Natural killer cell treated with Interleukin-12 subunit alpha and Interleukin-12 subunit beta and Interleukin-15 and Interleukin-18, amount 100 ng/mL, for 72 hours (primary cell): ENCODE data around the gene DENND5A. TPM values are rescaled to one million over a fixed set of nuclear protein-coding genes. Genes with fewer than 3 reads are reported as not detected.
"Not testable (repeated sequence)": the region's sequence is repeated elsewhere in the genome, so short reads cannot be mapped to it uniquely, and the experiment has no call there.

Experiments used
- ATAC-seq, 2 donors: fragments of 150-1000 bp; cut with Tn5 transposase in 1 of 2; sonication (Bioruptor Pico), chemical (Tn5 transposase) in 1 of 2; 2 replicates each; pipeline ENCODE4 v1.10.0; 2021
- DNase-seq: peaks from one replicate; pipeline ENCODE4 v3.0.0; 2022; ENCODE audit warnings: low spot score
- H3K27ac Mint-ChIP-seq, 2 donors: 1 replicate in 1 of 2; 2 replicates in 1 of 2; pipeline ENCODE4 v1.8.0; 2022; ENCODE audit warnings: mixed read lengths in 2 of 2, mild to moderate bottlenecking in 1 of 2, moderate library complexity in 1 of 2
- H3K27me3 Mint-ChIP-seq, 2 donors: 1 replicate in 1 of 2; 2 replicates in 1 of 2; pipeline ENCODE4 v1.8.0; 2022; ENCODE audit warnings: mixed read lengths in 2 of 2
- H3K36me3 Mint-ChIP-seq: one replicate; pipeline ENCODE4 v1.8.0; 2022; ENCODE audit warnings: mixed read lengths
- H3K4me1 Mint-ChIP-seq, 2 donors: 1 replicate in 1 of 2; 2 replicates in 1 of 2; pipeline ENCODE4 v1.8.0; 2022; ENCODE audit warnings: low read depth in 2 of 2, mixed read lengths in 2 of 2, mild to moderate bottlenecking in 1 of 2
- H3K4me3 Mint-ChIP-seq: one replicate; pipeline ENCODE4 v1.8.0; 2022; ENCODE audit warnings: mixed read lengths
- H3K9me3 Mint-ChIP-seq: 2 replicates; pipeline ENCODE4 v1.8.0; 2022; ENCODE audit warnings: mixed read lengths
- total RNA-seq, 2 donors: library from RNA; stranded (reverse); gene quantifications; one replicate each; pipeline ENCODE4 v1.2.3, GENCODE V29; 2022

The DENND5A gene
- total RNA-seq, 2 donors from 2014 or later: 69.8 to 200 TPM

- Mint-ChIP-seq H3K9me3 (no peaks in the 10 kb centered on the region), H3K27ac (peak overlapping the region in 1 of 2 donors; percentile 78), H3K4me1 (peaks cover 17 to 19% of the 10 kb centered on the region in 2 donors), H3K36me3 (no peaks in the 10 kb centered on the region), H3K4me3 (no peak overlapping the region), H3K27me3 (no peaks in the 10 kb centered on the region)
- ATAC-seq (no peak), DNase-seq (no peak)
These were observed 9.5 kb upstream of the DENND5A start for GRCh38 chr11:9274499-9275258.

- DNase-seq: peak; percentile 70
- H3K27me3 Mint-ChIP-seq: peaks cover 0 to 3% of the 10 kb centered on the region in 2 donors
- ATAC-seq: peak; percentile 87 to 93
- H3K27ac Mint-ChIP-seq: peak overlapping the region; percentile 68 to 78
- peaks cover 17 to 19% of the 10 kb centered on the region in 2 donors for H3K4me1 Mint-ChIP-seq
- H3K9me3 Mint-ChIP-seq: no peaks in the 10 kb centered on the region
- H3K4me3 Mint-ChIP-seq: peak overlapping the region; percentile 59
- no peaks in the 10 kb centered on the region for H3K36me3 Mint-ChIP-seq
These were observed 8.5 kb upstream of the DENND5A start for GRCh38 chr11:9273376-9274336.

DNA sequence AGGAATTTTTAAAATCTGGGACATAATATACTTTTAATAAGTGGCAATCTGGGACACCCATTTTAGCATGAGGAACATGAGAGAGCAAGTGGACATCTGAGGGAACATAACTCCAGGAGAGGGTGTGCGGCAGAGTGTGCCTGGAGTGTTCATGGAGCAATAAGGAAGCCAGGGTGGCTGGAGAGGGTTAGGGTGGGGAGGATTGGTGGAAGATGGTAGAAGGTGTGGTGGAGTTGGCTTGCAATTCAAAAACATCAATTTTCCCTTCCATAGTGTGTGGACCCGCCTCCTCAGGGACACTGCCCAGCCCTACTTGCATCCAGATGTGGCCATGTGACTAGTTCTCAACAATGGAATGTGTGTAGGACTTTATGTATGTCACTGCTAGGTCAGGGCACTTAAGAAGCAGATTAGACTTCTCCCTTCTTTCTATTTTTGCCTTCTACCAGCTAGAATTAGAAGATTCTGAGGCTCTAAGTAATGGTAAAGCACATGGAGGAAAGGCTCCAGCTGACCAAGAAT lies 4.4 kb upstream of the DENND5A start:
- no peaks in the 10 kb centered on the region for H3K36me3 Mint-ChIP-seq
- H3K27me3 Mint-ChIP-seq: peaks cover 9 to 12% of the 10 kb centered on the region in 2 donors
- no peaks in the 10 kb centered on the region for H3K9me3 Mint-ChIP-seq
- peaks cover 19 to 20% of the 10 kb centered on the region in 2 donors for H3K4me1 Mint-ChIP-seq
- ATAC-seq (no peak), DNase-seq (no peak)
- no peak overlapping the region for H3K27ac Mint-ChIP-seq
- H3K4me3 Mint-ChIP-seq: no peak overlapping the region

DNA sequence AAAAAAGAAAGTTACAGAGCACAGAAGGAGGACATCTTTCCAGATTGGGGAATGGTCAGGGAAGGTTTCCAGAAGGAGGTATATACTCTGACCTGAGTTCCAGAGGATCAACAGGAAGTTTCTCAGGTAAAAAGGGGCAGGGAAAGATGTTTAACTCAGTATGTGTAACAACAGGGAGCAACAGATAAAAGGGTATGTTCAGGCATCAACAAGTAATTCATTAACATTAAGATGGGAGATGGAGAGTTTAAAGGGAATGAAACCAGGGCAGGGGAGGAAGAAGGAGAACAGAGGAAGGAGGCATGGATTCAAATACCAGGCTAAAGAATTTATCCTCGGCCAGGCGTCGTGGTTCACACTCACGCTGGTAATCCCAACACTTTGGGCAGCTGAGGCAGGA lies 2.5 kb upstream of the DENND5A start:
- no peak for ATAC-seq
- H3K4me1 Mint-ChIP-seq: peaks cover 14 to 19% of the 10 kb centered on the region in 2 donors
- no peak overlapping the region for H3K4me3 Mint-ChIP-seq
- peaks cover 5% of the 10 kb centered on the region for H3K36me3 Mint-ChIP-seq
- H3K27ac Mint-ChIP-seq: no peak overlapping the region
- peaks cover 9 to 12% of the 10 kb centered on the region in 2 donors for H3K27me3 Mint-ChIP-seq
- no peak for DNase-seq
- no peaks in the 10 kb centered on the region for H3K9me3 Mint-ChIP-seq

- ATAC-seq (no peak), DNase-seq (no peak)
- Mint-ChIP-seq H3K27ac (no peak overlapping the region), H3K4me3 (no peak overlapping the region), H3K9me3 (no peaks in the 10 kb centered on the region), H3K4me1 (peaks cover 14 to 22% of the 10 kb centered on the region in 2 donors), H3K27me3 (peaks cover 9 to 13% of the 10 kb centered on the region in 2 donors), H3K36me3 (peaks cover 5% of the 10 kb centered on the region)
These were observed 1.8 kb upstream of the DENND5A start for GRCh38 chr11:9266926-9267325.

DNA sequence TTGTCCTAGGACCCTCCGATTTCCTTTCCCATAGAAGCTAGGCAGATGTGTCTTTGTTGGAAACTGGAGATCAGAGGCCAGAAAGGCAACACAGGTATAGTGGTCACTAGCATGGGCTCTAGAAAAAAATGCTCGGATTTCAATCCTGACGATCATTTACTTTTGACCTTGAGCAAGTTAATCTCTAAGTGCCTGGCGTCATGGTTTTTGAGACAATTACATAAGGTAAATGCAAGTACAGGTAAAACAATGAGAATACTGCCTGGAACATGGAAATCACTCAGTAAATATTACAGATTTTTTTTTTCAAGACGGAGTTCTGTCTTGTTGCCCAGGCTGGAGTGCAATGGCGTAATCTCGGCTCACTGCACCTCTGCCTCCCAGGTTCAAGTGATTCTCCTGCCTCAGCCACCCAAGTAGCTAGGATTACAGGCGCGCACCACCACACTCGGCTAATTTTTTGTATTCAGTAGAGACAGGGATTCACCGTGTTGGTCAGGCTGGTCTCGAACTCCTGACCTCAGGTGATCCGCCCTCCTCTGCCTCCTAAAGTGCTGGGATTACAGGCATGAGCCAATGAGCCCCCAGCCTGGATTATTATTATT lies 1.1 kb upstream of the DENND5A start:
- H3K4me1 Mint-ChIP-seq: peaks cover 14 to 28% of the 10 kb centered on the region in 2 donors
- ATAC-seq (no peak), DNase-seq (no peak)
- peak overlapping the region; percentile 79 for H3K4me3 Mint-ChIP-seq
- H3K36me3 Mint-ChIP-seq: peaks cover 5% of the 10 kb centered on the region
- H3K27ac Mint-ChIP-seq: peak overlapping the region; percentile 66 to 95
- peaks cover 9 to 20% of the 10 kb centered on the region in 2 donors for H3K27me3 Mint-ChIP-seq
- no peaks in the 10 kb centered on the region for H3K9me3 Mint-ChIP-seq

GRCh38 chr11:9264316-9265210 lies 587 bp downstream of the DENND5A start:
- peak; percentile 69 for DNase-seq
- Mint-ChIP-seq H3K27me3 (peaks cover 9 to 27% of the 10 kb centered on the region in 2 donors), H3K4me1 (peaks cover 14 to 39% of the 10 kb centered on the region in 2 donors), H3K27ac (peak overlapping the region; percentile 99), H3K9me3 (no peaks in the 10 kb centered on the region), H3K36me3 (peaks cover 5% of the 10 kb centered on the region), H3K4me3 (peak overlapping the region; percentile 95)
- ATAC-seq: peak; percentile 52 to 61

DNA sequence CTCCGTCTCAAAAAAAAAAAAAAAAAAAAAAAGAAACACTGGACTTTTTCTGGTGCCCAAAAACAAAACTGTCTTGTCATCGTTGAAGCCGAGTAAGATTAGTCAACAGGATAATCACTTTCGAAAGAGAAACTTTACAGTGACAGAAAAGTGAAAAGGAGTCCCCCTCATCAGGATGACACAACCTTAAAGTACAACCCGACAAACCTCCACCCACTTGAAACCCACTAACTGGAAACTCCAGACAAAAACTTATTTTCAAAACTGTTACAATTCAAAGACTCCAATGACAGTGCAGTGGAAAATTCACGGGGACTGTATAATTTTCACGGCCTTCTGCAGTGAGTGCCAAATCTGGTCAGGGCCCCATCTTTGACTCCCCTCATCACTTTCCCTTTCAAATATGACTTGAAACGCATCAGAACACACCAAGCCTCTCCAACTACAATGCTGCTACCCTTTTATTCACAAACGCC lies 1.3 kb downstream of the DENND5A start:
- H3K27me3 Mint-ChIP-seq: peaks cover 6 to 27% of the 10 kb centered on the region in 2 donors
- peaks cover 14 to 39% of the 10 kb centered on the region in 2 donors for H3K4me1 Mint-ChIP-seq
- H3K4me3 Mint-ChIP-seq: peak overlapping the region; percentile 95
- H3K36me3 Mint-ChIP-seq: peaks cover 5% of the 10 kb centered on the region
- peak overlapping the region; percentile 99 for H3K27ac Mint-ChIP-seq
- peak; percentile 83 for DNase-seq
- ATAC-seq: peak; percentile 84 to 89
- no peaks in the 10 kb centered on the region for H3K9me3 Mint-ChIP-seq

GRCh38 chr11:9260838-9261146 lies 4.4 kb downstream of the DENND5A start:
- ATAC-seq, DNase-seq, H3K9me3 Mint-ChIP-seq, H3K27ac Mint-ChIP-seq, H3K4me3 Mint-ChIP-seq: not testable (repeated sequence)
- Mint-ChIP-seq H3K27me3 (peaks cover under 1 to 16% of the 10 kb centered on the region in 2 donors), H3K36me3 (peaks cover 10% of the 10 kb centered on the region), H3K4me1 (peaks cover 16 to 41% of the 10 kb centered on the region in 2 donors)

GRCh38 chr11:9259981-9260837 lies 4.9 kb downstream of the DENND5A start:
- DNase-seq (no peak), ATAC-seq (no peak)
- Mint-ChIP-seq H3K4me3 (no peak overlapping the region), H3K27ac (no peak overlapping the region), H3K27me3 (peaks cover 0 to 15% of the 10 kb centered on the region in 2 donors), H3K4me1 (peaks cover 14 to 41% of the 10 kb centered on the region in 2 donors), H3K9me3 (no peaks in the 10 kb centered on the region), H3K36me3 (peaks cover 10% of the 10 kb centered on the region)

DNA sequence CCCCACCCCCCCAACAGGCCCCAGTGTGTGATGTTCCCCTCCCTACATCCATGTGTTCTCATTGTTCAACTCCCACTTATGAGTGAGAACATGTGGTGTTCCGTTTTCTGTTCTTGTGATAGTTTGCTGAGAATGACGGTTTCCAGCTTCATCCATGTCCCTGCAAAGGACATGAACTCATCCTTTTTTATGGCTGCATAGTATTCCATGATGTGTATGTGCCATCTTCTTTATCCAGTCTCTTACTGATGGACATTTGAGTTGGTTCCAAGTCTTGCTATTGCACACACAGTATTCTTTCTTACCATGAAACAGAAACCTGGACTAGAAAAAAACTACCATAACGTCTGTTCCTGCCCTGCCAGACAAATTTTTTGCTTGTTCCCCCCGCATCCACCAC lies 6.9 kb downstream of the DENND5A start:
- Mint-ChIP-seq H3K27me3 (peaks cover 0 to 15% of the 10 kb centered on the region in 2 donors), H3K4me1 (peaks cover 6 to 34% of the 10 kb centered on the region in 2 donors)
- H3K27ac Mint-ChIP-seq, DNase-seq, H3K4me3 Mint-ChIP-seq, ATAC-seq, H3K9me3 Mint-ChIP-seq, H3K36me3 Mint-ChIP-seq: not testable (repeated sequence)

- no peak for DNase-seq
- no peaks in the 10 kb centered on the region for H3K27me3 Mint-ChIP-seq
- H3K9me3 Mint-ChIP-seq: no peaks in the 10 kb centered on the region
- H3K4me1 Mint-ChIP-seq: peaks cover 22 to 23% of the 10 kb centered on the region in 2 donors
- no peak overlapping the region for H3K27ac Mint-ChIP-seq
- no peak for ATAC-seq
- H3K36me3 Mint-ChIP-seq: peaks cover 5% of the 10 kb centered on the region
- no peak overlapping the region for H3K4me3 Mint-ChIP-seq
These were observed 10.7 kb downstream of the DENND5A start for GRCh38 chr11:9254416-9254815.
